ENCODE measurements around the gene ADSS1.

The ADSS1 gene

DNA sequence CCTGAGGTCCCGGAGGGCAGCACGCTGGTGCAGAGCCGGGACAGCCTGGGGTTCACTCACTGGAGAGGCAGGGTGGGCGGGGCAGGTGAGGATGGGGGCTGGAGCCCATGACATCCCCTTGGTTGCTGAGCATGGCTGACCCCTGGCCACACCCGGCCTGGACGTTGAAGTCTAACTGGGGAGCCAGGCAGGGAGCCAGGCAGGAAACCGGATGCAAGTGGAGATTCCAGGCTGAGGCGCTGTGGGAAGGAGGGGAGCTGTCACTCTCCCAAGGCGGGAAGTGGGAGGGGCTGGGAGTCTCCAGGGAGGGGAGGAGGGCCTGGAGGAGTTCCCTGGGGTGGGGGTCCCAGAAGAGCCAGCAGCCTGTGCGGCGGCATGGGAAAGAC is 42.3 kb upstream of the ADSS1 start:
- DNase-seq = peak; percentile 85
- H4K8ac ChIP-seq (ENCODE audit: low read length) = peak overlapping the region; percentile 99
- no peaks in the 10 kb centered on the region for H3K27me3 ChIP-seq (ENCODE audit: control insufficient read depth in 1 of 2, insufficient read depth in 1 of 2, low read length in 2 of 2)
- H4K91ac ChIP-seq (ENCODE audit: low read length) = peak overlapping the region; percentile 98
- H3K18ac ChIP-seq (ENCODE audit: low read depth in 1 of 2, low read length in 2 of 2) = peak overlapping the region; percentile 91 to 97
- peaks cover 0 to 3% of the 10 kb centered on the region in 2 experiments for H3K36me3 ChIP-seq (ENCODE audit: control insufficient read depth in 1 of 2, insufficient read depth in 2 of 2, low read depth in 1 of 2, low read length in 2 of 2)
- H2AFZ ChIP-seq (ENCODE audit: low read depth, low read length) = peak overlapping the region; percentile 33
- peak overlapping the region; percentile 97 for H2BK15ac ChIP-seq (ENCODE audit: low read depth, poor library complexity, severe bottlenecking)
- WGBS = 0% methylated on average over 11 of the region's 11 CpGs
- H2BK12ac ChIP-seq (ENCODE audit: low read length in 2 of 2) = peak overlapping the region; percentile 75 to 99
- peak overlapping the region in 1 of 2 experiments; percentile 53 for H3K14ac ChIP-seq (ENCODE audit: low read length in 2 of 2)
- H3K9me3 ChIP-seq (ENCODE audit: control insufficient read depth, low read length) = no peaks in the 10 kb centered on the region
- no peak overlapping the region for H2AK5ac ChIP-seq (ENCODE audit: low read length, severe bottlenecking)
- peaks cover 60% of the 10 kb centered on the region for H3K4me1 ChIP-seq (ENCODE audit: control insufficient read depth, insufficient read depth, low read depth, low read length)
- peak overlapping the region; percentile 93 for H2BK120ac ChIP-seq (ENCODE audit: low read depth, low read length)
- H3K4ac ChIP-seq (ENCODE audit: low read depth in 1 of 2, low read length in 2 of 2) = peak overlapping the region; percentile 89 to 93
- H3K79me1 ChIP-seq (replicated peaks; ENCODE audit: low read length, poor library complexity, severe bottlenecking) = peaks cover 7% of the 10 kb centered on the region
- H3K4me2 ChIP-seq (ENCODE audit: low read length, poor library complexity, severe bottlenecking) = peak overlapping the region; percentile 75
- H3K9ac ChIP-seq (ENCODE audit: low read length) = peak overlapping the region; percentile 88
- H3K27ac ChIP-seq (ENCODE audit: low read length, poor library complexity, severe bottlenecking) = peak overlapping the region; percentile 88
- H3K4me3 ChIP-seq (ENCODE audit: insufficient read depth in 1 of 2, low read depth in 1 of 2, low read length in 2 of 2) = peak overlapping the region; percentile 39 to 75
- no peak overlapping the region for H3K23ac ChIP-seq (ENCODE audit: low read length in 2 of 2)
- peak overlapping the region; percentile 70 for H2BK5ac ChIP-seq (ENCODE audit: low read depth, low read length, poor library complexity, severe bottlenecking)

DNA sequence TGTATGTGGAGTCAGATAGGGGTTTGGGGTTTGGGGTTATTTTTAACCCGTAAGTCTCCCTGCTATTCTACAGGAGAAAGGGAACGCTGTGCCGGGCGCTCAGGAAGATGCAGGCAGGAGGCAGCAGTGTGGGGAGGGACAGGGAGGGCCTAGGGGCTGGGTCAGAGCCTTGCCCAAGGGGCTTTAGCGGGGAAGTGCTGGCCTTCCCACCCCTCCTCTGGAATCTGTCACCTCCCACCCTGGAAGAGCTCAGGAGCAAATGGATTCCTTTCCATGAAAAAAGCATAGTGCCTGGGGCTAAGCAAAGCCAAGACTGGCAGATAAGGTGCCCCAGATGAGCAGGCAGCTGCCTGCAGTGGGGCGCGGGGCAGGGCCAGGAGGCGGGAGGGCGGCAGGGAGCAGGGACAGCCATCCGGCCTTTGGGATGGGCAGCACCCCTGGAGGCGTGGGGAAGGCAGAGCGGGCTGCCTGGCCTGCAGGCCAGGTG is 41.9 kb upstream of the ADSS1 start:
- Histone ChIP-seq H3K4me3 (ENCODE audit: insufficient read depth in 1 of 2, low read depth in 1 of 2, low read length in 2 of 2) (peak overlapping the region; percentile 39 to 75), H3K4me2 (ENCODE audit: low read length, poor library complexity, severe bottlenecking) (peak overlapping the region; percentile 75), H3K4ac (ENCODE audit: low read depth in 1 of 2, low read length in 2 of 2) (peak overlapping the region; percentile 69 to 96), H3K18ac (ENCODE audit: low read depth in 1 of 2, low read length in 2 of 2) (peak overlapping the region; percentile 88 to 94), H3K14ac (ENCODE audit: low read length in 2 of 2) (peak overlapping the region in 1 of 2 experiments; percentile 91), H3K9ac (ENCODE audit: low read length) (peak overlapping the region; percentile 88), H3K27me3 (ENCODE audit: control insufficient read depth in 1 of 2, insufficient read depth in 1 of 2, low read length in 2 of 2) (no peaks in the 10 kb centered on the region), H3K36me3 (ENCODE audit: control insufficient read depth in 1 of 2, insufficient read depth in 2 of 2, low read depth in 1 of 2, low read length in 2 of 2) (peaks cover 0 to 3% of the 10 kb centered on the region in 2 experiments), H3K9me3 (ENCODE audit: control insufficient read depth, low read length) (no peaks in the 10 kb centered on the region), H2AFZ (ENCODE audit: low read depth, low read length) (peak overlapping the region; percentile 33), H2BK12ac (ENCODE audit: low read length in 2 of 2) (peak overlapping the region; percentile 92 to 99), H2BK5ac (ENCODE audit: low read depth, low read length, poor library complexity, severe bottlenecking) (peak overlapping the region; percentile 34), H3K4me1 (ENCODE audit: control insufficient read depth, insufficient read depth, low read depth, low read length) (peaks cover 55% of the 10 kb centered on the region), H4K91ac (ENCODE audit: low read length) (peak overlapping the region; percentile 99), H3K27ac (ENCODE audit: low read length, poor library complexity, severe bottlenecking) (peak overlapping the region; percentile 83), H2BK120ac (ENCODE audit: low read depth, low read length) (peak overlapping the region; percentile 93), H3K23ac (ENCODE audit: low read length in 2 of 2) (no peak overlapping the region), H2AK5ac (ENCODE audit: low read length, severe bottlenecking) (peak overlapping the region; percentile 23), H4K8ac (ENCODE audit: low read length) (peak overlapping the region; percentile 99), H2BK15ac (ENCODE audit: low read depth, poor library complexity, severe bottlenecking) (peak overlapping the region; percentile 97), H3K79me1 (replicated peaks; ENCODE audit: low read length, poor library complexity, severe bottlenecking) (peaks cover 7% of the 10 kb centered on the region)
- 33% methylated on average over 12 of the region's 12 CpGs for WGBS
- no peak for DNase-seq

DNA sequence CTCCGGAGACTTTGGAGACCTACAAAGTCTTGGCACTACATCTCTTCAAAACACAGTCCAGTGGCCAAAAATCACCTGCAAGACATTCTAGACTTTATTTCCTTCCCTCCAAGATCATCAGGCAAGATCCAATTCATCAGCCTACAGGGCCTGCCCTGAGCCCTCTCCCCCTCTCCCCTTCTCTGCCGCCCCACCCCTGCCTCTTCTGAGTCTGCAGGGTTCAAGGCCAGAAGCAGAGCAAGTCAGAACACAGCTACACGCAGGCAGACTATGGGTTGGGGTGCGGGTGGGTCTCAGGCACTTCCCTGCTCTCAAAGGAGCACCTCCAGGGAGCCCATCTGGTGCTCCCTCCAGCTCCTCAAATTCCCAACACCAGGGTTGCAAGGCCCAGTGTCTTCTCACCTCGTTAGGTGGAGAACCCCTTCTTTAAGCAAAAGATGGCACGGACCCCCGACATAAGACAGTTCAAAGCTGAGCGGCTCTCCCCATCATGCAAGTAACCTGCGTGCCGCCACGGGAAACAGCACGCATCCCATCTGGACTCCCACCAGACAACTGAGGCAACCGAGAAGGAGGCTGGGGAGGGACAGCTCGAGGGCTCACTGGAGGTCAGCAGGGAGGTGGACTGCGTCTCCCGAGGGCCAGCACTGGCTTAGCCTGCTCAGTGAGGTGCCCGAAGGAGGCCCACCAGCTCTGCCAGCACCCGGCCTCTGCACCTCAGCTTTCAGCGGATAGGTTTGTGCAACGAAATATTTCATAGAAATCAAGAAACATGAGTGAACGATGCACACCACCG is 40.2 kb upstream of the ADSS1 start:
- H3K4me1 ChIP-seq (ENCODE audit: control insufficient read depth, insufficient read depth, low read depth, low read length) = peaks cover 57% of the 10 kb centered on the region
- no peaks in the 10 kb centered on the region for H3K9me3 ChIP-seq (ENCODE audit: control insufficient read depth, low read length)
- H3K27me3 ChIP-seq (ENCODE audit: control insufficient read depth in 1 of 2, insufficient read depth in 1 of 2, low read length in 2 of 2) = no peaks in the 10 kb centered on the region

DNA sequence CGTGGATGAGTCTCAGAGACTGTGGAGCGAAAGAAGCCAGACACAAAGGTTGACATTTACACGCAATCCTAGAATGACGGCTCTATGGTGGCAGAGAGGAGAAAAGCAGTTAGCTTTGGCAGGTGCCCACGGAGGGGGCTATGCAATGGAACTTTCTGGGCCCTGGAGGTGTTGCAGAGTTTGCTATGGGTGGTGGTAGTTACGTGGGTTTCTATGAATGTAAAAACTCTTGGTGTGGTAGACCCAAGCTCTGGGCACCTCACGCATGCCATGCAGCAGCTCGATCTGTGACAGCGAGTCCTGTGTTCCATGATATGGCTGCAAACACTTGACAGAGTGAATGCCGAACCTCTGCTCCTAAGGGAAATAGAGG is 39.6 kb upstream of the ADSS1 start:
- Histone ChIP-seq H2BK5ac (ENCODE audit: low read depth, low read length, poor library complexity, severe bottlenecking) (no peak overlapping the region), H3K4me1 (ENCODE audit: control insufficient read depth, insufficient read depth, low read depth, low read length) (peaks cover 56% of the 10 kb centered on the region), H3K23ac (ENCODE audit: low read length in 2 of 2) (no peak overlapping the region), H2BK120ac (ENCODE audit: low read depth, low read length) (no peak overlapping the region), H2AFZ (ENCODE audit: low read depth, low read length) (no peak overlapping the region), H3K4ac (ENCODE audit: low read depth in 1 of 2, low read length in 2 of 2) (no peak overlapping the region), H3K27me3 (ENCODE audit: control insufficient read depth in 1 of 2, insufficient read depth in 1 of 2, low read length in 2 of 2) (no peaks in the 10 kb centered on the region), H3K4me2 (ENCODE audit: low read length, poor library complexity, severe bottlenecking) (no peak overlapping the region), H3K18ac (ENCODE audit: low read depth in 1 of 2, low read length in 2 of 2) (no peak overlapping the region), H3K4me3 (ENCODE audit: insufficient read depth in 1 of 2, low read depth in 1 of 2, low read length in 2 of 2) (no peak overlapping the region), H3K27ac (ENCODE audit: low read length, poor library complexity, severe bottlenecking) (no peak overlapping the region), H2BK12ac (ENCODE audit: low read length in 2 of 2) (no peak overlapping the region), H3K79me1 (replicated peaks; ENCODE audit: low read length, poor library complexity, severe bottlenecking) (peaks cover 5% of the 10 kb centered on the region), H3K36me3 (ENCODE audit: control insufficient read depth in 1 of 2, insufficient read depth in 2 of 2, low read depth in 1 of 2, low read length in 2 of 2) (no peaks in the 10 kb centered on the region), H3K9ac (ENCODE audit: low read length) (no peak overlapping the region), H2AK5ac (ENCODE audit: low read length, severe bottlenecking) (no peak overlapping the region), H3K14ac (ENCODE audit: low read length in 2 of 2) (no peak overlapping the region), H3K9me3 (ENCODE audit: control insufficient read depth, low read length) (no peaks in the 10 kb centered on the region), H4K8ac (ENCODE audit: low read length) (no peak overlapping the region), H2BK15ac (ENCODE audit: low read depth, poor library complexity, severe bottlenecking) (no peak overlapping the region), H4K91ac (ENCODE audit: low read length) (no peak overlapping the region)
- no peak for DNase-seq
- 96% methylated on average over 10 of the region's 10 CpGs for WGBS

More for the DNA sequence above, 40.2 kb upstream of the ADSS1 start:
- peaks cover 0 to 3% of the 10 kb centered on the region in 2 experiments for H3K36me3 ChIP-seq (ENCODE audit: control insufficient read depth in 1 of 2, insufficient read depth in 2 of 2, low read depth in 1 of 2, low read length in 2 of 2)
- no peak overlapping the region for H3K18ac ChIP-seq (ENCODE audit: low read depth in 1 of 2, low read length in 2 of 2)
- no peak overlapping the region for H3K9ac ChIP-seq (ENCODE audit: low read length)
- H2AFZ ChIP-seq (ENCODE audit: low read depth, low read length) = no peak overlapping the region
- H3K4me2 ChIP-seq (ENCODE audit: low read length, poor library complexity, severe bottlenecking) = no peak overlapping the region
- H2AK5ac ChIP-seq (ENCODE audit: low read length, severe bottlenecking) = no peak overlapping the region
- H2BK5ac ChIP-seq (ENCODE audit: low read depth, low read length, poor library complexity, severe bottlenecking) = no peak overlapping the region
- no peak for DNase-seq
- peak overlapping the region in 1 of 2 experiments; percentile 16 for H2BK12ac ChIP-seq (ENCODE audit: low read length in 2 of 2)
- H3K79me1 ChIP-seq (replicated peaks; ENCODE audit: low read length, poor library complexity, severe bottlenecking) = peaks cover 7% of the 10 kb centered on the region
- no peak overlapping the region for H3K14ac ChIP-seq (ENCODE audit: low read length in 2 of 2)
- no peak overlapping the region for H4K8ac ChIP-seq (ENCODE audit: low read length)
- H2BK15ac ChIP-seq (ENCODE audit: low read depth, poor library complexity, severe bottlenecking) = no peak overlapping the region
- peak overlapping the region; percentile 52 for H4K91ac ChIP-seq (ENCODE audit: low read length)
- no peak overlapping the region for H3K4ac ChIP-seq (ENCODE audit: low read depth in 1 of 2, low read length in 2 of 2)
- no peak overlapping the region for H3K27ac ChIP-seq (ENCODE audit: low read length, poor library complexity, severe bottlenecking)
- WGBS = 93% methylated on average over 22 of the region's 22 CpGs
- H3K23ac ChIP-seq (ENCODE audit: low read length in 2 of 2) = no peak overlapping the region
- H2BK120ac ChIP-seq (ENCODE audit: low read depth, low read length) = no peak overlapping the region
- H3K4me3 ChIP-seq (ENCODE audit: insufficient read depth in 1 of 2, low read depth in 1 of 2, low read length in 2 of 2) = no peak overlapping the region

Measured in mesenchymal stem cell (in vitro differentiated cells and primary cell).